ENCODE results near the gene RAI14.

DNA sequence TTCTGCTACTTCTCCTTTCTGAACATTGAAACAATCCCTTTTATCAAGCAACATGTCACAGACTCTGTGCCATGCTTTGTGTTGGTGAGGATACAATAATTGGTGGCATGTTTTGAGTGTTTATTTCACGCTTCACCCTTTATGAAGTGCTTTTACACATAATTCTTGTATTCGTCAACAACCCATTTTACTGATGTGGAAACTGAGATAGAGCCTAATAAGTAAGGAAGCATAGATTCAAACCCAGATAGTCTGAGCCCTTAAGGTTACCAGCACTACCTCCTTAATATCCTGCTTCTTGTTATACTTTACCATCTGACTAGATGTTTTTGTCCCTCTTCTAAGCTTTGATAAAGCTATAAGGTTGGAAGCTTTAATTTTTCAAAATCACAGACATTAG is 133.5 kb downstream of the RAI14 start:
- TF ChIP-seq CTCF (IDR thresholded peaks at IDR 0.05) (no peak), POLR2A (IDR thresholded peaks at IDR 0.05) (no peak)

All from heart left ventricle (tissue), 13 donors.